Activated CD4-positive, alpha-beta T cell treated with anti-CD3 and anti-CD28 coated beads, Interleukin-2, amount 50 U/mL, for 1 hour (primary cell): Measurements from ENCODE around the gene ARF4.
"Not testable (repeated sequence)": the region's sequence is repeated elsewhere in the genome, so short reads cannot be mapped to it uniquely, and the experiment has no call there.

Experiments used
- DNase-seq: peaks from one replicate; pipeline ENCODE4 v3.0.0-alpha.2; 2020

ARF4 gene

DNA sequence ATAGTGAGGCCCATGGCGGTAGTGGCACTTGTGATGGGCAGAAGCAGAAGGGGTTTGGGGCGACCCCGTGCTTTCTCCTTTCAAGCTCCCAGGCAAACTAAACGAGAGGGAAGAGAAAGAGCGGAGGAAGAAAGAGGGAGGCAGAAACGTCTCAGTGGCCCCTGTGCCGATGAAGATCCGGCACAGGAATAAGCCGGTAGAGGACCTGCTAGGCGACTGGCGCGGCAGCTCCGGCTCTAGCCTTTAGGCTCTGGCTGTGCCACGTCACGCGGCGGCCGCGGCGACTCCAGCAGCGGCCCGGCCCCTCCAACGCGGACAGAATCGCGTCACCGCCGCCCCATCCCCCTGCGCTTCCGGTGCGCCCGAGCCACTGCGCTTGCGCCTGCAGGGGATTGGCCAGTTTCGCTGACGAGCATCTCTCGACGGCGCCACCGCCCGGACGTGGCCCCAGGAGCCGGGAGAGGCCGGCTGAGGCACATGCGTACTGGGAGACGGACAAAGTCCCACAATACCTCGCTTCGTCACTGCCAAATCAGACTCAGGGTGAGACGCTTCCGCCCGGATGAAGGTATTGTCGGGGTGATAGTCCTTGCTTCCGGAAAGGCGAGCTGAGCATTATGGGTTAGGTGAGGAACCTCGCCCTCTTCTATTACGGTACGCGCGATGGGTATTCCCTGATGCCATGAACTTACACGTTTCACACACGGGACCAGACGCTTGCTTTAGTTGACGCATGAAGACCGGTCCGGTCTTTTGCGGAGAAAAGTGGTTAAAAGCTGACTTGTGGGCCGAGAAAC lies at the start of gene ARF4:
Gene ARF4, minus strand, starts transcription at position 218 of the 797 bp plus-strand sequence. Its CDS starts 204 bp downstream, at position 14.
- peak; percentile 99 for DNase-seq

DNA sequence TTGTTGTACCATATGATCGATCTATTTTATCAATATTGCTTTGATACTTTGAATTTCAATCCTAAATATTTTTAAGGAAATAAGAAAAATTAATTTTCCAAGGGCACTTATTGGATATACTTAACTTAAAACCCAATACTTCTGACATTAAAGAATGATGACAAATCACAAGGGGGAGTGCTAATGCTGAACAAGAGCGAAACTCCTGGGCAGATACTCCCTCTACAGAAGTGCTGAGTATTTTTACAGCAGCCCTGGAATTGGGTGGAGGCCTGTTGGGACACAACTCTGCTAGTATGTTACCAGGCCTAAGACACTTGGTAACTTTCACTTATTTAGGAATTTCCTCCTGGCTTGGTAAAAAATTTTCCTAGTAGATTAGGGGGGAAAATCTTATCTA lies 49.6 kb upstream of the ARF4 start:
- DNase-seq: no peak

DNA sequence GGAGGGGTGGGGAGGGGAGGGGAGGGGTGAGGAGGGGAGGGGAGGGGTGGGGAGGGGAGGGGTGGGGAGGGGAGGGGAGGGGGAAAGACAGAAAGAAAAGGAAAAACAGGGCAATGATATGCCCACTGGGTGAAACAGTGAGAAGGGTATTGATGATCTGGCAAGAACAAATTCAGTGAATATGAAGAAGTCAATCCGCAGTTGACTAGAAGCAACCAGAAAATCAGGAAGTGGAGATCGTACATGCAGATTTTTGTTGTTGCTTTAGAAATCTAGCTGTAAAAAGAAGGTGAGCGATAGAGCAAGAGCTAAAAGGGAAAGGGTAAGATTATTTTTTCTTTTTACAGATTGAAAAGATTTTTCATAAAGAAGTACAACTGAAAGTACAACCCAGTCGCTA lies 47.6 kb upstream of the ARF4 start:
- DNase-seq: no peak

DNA sequence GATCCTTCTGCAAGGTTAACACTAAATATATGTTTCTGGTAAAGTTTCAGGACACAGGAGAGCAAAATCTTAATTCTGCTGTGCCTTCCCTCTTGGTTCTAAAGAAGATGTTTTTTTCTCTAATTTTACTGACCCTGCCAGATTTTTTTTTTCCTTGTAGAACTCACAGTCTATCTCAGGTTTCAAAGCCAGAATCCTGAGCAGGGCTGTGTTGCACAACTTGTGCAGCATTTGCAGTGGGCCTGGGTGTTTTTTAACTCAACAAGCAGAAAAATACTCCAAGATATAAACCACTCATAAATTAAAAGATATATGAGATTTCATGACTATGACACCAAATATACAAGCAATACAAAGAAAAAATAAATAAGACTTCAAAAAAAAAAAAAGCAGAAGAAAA lies 40.2 kb upstream of the ARF4 start:
- no peak for DNase-seq

DNA sequence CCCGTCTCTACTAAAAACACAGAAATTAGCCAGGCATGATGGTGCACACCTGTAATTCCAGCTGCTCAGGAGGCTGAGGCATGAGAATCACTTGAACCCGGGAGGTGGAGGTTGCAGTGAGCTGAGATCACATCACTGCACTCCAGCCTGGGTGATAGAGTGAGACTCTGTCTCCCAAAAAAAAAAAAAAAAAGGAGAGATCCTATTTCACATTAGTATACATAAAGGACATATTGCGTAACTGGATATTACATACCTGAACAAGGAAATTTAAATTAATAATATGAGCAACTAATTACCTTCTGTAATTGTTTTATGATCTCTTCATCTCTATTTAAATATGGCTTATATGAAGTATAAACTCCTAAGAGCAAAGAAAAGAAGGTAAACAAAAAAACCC lies 37.1 kb upstream of the ARF4 start:
- DNase-seq: not testable (repeated sequence)

DNA sequence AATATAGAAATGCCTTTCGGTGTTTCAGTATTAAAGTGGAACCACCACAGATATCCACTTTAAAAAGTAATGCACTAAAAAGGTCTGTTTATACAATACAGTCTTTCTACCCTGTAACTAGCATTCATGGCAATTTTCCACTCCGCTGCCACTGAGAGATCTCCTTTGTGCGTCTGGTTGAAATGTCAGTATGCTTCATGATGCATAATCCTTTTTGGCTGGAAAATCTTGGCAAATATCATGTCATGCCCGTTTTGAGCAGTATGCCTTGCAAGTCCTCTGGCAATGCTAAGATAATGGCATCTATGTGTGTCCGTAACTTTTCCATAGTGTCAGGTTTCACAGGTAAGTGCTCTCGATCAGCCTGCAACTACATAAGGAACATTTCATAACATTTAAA lies 30.8 kb upstream of the ARF4 start:
- no peak for DNase-seq

DNA sequence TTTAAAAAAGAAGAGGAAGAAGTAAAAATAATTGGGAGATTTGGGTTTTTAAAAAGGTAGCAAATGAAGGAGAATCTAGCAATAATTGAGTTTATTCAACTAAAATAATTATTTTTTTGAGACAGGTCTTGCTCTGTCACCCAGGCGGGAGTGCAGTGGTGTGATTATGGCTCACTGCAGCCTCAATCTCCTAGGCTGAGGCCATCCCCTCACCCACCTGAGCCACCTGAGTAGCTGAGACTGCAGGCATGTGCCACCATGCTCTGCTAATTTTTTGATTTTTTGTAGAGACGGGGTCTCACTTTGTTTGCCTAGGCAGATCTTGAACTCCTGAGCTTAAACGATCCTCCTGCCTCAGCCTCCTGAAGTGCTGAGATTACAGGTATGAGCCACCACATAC lies 27.7 kb upstream of the ARF4 start:
- no peak for DNase-seq

DNA sequence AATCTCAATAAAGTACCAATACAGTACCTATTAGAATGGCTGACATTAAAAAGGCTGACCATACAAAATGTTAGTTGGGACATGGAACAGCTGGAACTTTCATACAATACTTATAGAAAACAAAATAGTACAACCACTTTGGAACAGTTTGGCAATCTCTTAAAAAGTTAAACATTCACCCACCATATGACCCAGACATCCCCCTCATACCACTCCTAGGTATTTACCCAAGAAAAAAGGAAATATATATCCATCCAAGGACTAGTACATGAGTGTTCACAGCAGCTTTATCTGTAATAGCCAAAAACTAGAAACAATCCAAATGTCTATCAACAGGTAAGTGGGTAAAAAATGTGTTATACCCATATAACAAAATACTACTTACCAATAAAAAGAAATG lies 25.2 kb upstream of the ARF4 start:
- no peak for DNase-seq

DNA sequence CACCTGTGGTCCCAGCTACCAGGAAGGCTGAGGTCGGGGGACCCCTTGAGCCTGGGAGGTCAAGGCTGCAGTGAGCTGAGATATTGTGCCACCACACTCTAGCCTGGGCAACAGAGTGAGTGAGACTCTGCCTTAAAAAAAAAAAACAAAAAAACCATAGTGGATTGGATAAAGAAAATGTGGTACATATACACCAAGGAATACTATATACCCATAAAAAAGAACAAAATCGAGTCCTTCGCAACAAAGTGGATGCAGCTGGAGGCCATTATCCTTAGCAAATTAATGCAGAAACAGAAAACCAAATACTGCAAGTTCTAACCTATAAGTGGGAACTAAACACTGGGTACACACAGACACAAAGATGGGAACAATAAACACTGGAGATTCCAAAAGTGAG lies 20.6 kb upstream of the ARF4 start:
- DNase-seq: no peak

DNA sequence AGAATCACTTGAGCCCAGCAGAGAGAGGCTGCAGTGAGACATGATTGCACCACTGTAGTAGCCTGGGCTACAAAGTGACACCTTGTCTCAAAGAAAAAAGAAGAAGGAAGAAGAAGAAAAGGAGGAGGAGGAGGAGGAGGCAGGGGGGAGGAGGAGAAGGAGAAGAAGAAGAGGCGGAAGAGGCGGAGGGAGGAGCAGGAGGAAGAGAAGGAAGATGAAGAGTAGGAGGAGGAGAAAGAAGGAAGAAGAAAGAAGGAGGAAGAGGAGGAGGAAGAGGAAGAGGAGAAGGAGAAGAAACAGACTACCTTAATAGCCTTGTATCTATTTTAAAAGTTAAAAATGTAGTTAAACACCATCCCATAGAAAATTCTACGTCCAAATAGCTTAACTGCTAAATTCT lies 19.1 kb upstream of the ARF4 start:
- DNase-seq: no peak

DNA sequence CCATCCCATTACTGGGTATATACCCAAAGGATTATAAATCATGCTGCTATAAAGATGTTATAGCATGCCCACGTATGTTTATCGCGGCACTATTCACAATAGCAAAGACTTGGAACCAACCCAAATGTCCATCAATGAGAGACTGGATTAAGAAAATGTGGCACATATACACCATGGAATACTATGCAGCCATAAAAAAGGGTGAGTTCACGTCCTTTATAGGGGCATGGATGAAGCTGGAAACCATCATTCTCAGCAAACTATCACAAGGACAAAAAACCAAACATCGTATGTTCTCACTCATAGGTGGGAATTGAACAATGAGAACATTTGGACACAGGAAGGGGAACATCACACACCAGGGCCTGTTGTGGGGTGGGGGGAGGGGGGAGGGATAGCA lies 14.7 kb upstream of the ARF4 start:
- DNase-seq: not testable (repeated sequence)

DNA sequence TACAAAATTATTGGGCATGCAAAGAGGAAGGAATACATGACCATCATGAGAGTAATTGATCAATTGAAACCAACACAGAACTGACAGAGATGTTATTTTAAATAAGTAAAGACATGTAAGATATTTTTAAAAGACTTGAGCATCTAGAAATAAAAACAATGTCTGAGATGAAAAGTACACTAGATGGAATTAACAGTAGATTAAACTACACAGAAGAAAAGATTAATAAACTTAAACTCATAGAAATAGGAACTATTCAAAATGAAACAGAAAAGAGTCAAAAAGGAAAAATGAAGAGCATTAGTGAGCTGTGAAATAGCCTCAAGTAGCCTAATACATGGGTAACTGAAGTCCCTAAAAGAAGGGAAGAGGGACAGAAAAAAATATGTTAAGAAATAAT lies 8.5 kb upstream of the ARF4 start:
- no peak for DNase-seq

DNA sequence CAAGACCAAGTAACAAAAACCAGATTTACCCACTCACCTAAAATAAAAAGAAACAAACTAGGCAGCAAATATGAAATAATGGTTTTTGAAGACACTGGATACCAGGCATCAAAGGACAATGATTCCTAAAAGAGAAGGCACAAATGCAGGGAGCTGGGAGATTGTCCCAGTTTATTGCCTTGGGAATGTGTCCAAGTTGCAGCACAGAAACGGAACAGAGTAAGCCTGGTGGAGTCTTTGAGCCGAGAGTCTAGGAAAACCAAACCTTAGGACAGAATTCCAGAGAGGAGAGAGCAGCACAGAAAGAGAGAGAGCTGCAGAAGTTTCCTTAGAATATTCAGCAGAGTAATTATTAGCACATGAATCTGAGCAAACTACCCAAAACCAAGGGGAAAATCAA lies 7.8 kb upstream of the ARF4 start:
- DNase-seq: no peak

DNA sequence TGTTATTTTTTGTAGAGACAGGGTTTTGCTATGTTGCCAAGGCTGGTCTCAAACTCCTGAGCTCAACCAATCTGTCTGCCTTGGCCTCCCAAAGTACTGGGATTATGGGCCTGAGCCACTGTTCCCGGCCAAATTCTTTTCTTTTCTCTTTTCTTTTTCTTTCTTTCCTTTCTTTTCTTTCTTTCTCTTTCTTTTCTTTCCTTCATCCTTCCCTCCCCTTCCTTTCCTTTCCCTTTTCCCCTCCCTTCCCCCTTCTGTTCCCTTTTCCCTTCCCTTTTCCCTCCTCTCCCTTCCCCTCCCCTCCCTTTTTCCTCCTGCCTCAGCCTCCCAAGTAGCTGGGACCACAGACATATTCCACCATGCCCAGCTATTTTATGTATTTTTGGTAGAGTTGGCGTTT lies 3.1 kb upstream of the ARF4 start:
- no peak for DNase-seq

DNA sequence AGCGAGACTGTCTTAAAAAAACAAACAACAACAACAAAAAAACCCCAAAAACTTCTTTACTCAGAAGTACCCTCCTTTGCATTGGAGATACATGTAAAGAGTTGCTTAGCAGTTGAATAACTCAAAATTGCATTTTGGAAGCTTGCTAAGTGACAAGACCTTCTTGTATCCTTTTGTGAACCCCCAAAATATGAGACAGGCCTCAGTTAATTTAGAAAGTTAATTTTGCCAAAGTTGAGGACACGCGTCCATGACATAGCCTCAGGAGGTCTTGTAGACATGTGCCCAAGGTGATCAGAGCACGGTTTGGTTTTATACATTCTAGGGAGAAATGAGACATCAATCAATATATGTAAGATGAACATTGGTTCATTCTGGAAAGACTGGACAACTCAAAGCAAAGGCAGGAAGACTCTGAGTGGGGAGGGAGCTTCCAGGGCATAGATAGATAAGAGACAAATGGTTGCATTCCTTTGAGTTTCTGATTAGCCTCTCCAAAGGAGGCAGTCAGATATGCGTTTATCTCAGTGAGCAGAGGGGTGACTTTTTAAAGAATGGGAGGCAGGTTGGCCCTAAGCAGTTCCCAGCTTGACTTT lies 1.7 kb upstream of the ARF4 start:
- no peak for DNase-seq

DNA sequence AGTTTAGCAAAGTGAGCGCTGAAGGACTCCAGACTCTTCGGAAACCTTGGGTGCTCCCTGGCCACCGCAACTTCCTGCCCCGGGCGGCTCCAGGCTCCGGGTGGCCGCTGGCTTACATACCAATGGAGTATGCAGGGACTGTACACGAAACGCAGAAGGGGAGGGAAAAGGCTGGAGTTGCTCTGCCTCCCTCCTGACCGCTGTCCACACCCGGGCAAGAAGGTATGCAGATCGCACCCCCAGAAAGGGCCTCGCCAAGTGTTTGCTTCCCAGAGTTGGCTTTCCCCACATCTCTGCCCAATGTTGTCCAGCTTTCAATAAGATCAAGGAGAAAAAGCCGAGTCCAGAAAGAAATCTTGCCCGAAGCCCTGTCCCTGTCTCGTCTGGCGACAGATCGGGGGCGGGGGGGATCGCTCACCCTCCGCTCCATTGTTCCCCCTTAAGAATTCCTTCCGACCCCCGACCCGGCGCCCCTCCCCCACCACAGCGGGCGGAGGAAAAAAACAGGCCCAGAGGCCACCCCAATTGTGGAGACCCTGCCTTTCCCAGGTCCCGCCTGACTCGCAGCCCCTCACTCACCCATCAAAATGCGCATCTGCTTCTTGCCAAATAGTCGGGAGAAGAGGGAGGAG lies 533 bp downstream of the ARF4 start:
- peak; percentile 54 for DNase-seq

DNA sequence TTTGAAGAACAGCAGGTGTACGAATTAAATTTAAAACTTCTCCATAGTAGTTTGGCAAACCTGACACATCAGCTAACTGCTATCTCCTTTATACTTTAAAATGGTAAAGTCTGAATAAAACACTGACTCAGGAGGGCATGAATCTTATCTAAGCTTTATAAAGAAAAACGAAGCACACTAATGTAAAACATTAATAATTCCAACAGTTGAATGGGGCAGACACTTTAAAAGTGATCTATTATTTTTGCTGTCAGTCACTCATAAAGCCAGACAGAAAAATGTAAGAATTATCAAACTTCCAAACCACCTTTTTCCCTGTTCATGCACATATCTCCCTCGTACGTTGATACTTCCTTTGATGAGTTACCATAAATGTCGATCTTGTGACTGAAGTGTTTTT lies 2.6 kb downstream of the ARF4 start:
- DNase-seq: no peak

DNA sequence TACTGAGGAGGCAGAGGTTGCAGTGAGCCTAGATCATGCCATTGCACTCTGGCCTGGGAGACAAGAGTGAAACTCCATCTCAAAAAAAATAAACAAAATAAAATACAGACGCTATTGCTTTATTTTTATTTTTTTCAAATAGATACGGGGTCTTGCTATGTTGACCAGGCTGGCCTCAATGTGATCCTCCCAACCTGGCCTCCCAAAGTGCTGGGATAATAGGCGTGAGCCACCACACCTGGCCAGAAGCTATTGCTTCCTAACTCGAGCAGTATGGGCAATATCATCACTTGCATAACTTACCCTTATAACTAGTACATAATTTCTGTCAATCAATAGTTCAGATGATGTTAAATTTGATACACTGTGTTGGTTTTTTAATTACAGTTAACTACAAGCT lies 3.0 kb downstream of the ARF4 start:
- no peak for DNase-seq

DNA sequence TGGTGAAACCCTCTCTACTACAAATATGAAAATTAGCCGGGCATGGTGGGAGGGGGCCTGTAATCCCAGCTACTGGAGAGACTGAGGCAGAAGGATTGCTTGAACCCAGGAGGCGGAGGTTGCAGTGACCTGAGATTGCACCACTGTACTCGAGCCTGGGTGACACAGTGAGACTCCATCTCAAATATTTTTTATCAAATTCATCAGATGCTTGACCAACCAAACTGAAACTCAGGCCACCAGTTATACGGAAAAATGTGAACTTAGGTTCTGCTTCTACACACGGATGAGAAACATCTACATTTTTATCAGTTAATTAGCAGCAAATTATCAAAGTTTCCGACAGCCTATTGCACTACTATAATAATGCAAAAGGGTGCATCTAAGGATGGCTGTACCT lies 4.8 kb downstream of the ARF4 start:
- no peak for DNase-seq

DNA sequence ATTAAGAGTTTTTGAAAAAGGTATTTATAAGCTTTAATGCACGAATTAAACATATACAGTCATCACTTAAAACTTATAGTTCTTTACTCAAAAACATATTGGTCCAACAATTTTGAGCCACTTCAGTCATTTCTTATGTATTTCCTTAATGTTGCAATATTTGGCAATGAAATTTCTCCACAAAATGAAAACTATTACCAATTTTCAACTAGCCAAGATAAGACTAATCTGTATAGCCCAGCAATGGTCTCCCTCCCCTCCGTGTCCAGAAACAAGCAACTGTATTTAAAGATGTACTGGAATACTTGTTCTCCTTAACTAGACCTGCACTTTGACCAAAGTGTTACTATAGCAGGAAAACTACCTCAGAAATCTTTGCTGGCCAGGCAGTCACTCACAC lies 9.2 kb downstream of the ARF4 start:
- no peak for DNase-seq

DNA sequence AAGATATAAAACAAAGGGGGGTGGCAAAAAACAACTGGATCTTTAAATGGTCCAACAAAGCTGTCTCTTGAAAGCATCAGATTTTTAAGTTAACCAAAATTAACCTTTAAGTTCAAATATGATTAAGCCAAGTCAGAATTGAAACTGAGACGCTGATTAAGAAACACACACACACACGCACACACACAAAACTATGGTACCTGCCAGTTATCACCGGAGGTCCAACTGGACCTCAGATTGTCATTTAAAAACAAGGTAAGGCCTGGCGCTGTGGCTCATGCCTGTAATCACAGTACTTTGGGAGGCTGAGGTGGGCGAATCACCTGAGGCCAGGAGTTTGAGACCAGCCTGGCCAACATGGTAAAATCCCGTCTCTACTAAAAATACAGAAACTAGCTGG lies 10.4 kb downstream of the ARF4 start:
- no peak for DNase-seq

DNA sequence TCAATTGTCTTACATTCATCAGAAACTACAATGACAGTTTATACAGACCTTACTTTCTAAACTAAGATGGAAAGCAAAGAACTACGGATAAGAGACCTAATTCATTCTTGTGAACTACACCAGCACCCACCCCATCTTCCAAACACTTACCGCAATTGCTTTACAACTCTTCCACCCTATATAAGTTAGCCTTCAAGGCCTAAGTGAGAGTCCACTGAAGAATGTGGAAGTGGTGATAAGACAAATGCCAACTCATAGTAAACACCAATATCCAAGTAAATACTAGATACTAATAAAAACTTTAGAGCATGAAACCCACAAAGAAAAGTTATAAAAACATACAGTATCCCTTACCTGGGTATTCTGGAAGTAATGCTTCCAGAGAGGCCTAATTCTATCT lies 13.6 kb downstream of the ARF4 start:
- no peak for DNase-seq

DNA sequence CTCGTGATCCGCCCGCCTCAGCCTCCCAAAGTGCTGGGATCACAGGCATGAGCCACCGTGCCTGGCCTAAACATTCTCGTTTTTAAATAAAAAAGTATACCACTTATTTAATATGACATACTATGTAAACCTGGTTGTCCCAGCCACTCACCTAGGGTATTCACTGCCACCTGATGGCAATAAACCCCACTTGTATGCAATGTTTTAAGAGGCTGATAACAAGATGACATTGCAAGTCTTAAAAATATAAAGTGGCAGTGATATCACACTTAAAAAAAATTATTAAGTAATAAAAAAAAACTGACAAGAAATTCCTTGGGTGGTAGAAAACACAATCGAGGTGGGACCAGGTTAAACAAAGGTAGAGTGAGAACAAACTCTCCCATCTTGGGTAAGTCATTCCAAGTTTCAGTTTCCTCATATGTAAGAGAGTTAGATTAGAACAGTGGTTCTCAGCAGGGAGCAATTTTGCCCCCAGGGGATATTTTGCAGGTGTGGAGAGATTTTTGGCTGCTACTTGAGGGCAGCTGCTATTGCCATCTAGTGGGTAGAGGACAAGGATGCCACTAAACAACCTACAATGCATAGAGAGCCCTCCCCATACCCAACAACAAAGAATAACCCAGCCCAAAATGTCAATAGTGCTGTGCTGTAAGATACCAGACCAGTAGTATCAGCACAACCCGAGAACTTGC lies 14.5 kb downstream of the ARF4 start:
- no peak for DNase-seq

DNA sequence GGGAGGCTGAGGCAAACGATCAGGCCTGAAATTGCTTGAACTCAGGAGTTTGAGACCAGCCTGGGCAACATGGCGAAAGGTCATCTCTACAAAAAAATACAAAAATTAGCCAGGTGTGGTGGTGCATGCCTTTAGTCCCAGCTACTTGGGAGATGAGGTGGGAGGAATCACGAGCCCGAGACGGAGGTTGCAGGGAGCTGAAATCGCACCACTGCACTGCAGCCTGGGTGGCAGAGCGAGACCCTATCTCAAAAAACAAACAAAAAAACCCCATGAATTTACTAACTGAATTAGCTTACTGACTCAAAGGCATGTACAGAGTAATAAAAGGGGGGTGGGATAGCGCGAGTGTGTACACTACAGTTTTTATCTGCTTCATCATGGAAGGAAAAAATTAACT lies 19.3 kb downstream of the ARF4 start:
- DNase-seq: no peak
